NOMO-1 (cell line): ENCODE data around the gene ITGA1.
"Not testable (repeated sequence)": the region's sequence is repeated elsewhere in the genome, so short reads cannot be mapped to it uniquely, and the experiment has no call there.

Experiments
- DNase-seq, 2 experiments: peaks; one replicate each; lab custom pipeline; 2025; ENCODE audit not compliant: unreplicated experiment in 2 of 2; lab: John Stamatoyannopoulos, UW

Gene ITGA1

GRCh38 chr5:52799983-52800393 lies 12.3 kb downstream of the ITGA1 start:
- peak; percentile 93 to 95 for DNase-seq

GRCh38 chr5:52800394-52801213 lies 12.9 kb downstream of the ITGA1 start:
- peak in 1 of 2 experiments; percentile 34 for DNase-seq

GRCh38 chr5:52801329-52801728 lies 13.6 kb downstream of the ITGA1 start:
- peak in 1 of 2 experiments; percentile 19 for DNase-seq

- DNase-seq: no peak
Observed at GRCh38 chr5:52802272-52802973, 14.7 kb downstream of the ITGA1 start.

GRCh38 chr5:52802974-52803336 lies 15.2 kb downstream of the ITGA1 start:
- DNase-seq: no peak

- peak in 1 of 2 experiments; percentile 64 for DNase-seq
Observed at GRCh38 chr5:52804387-52804791, 16.7 kb downstream of the ITGA1 start.

GRCh38 chr5:52804981-52805380 lies 17.3 kb downstream of the ITGA1 start:
- DNase-seq: peak; percentile 23 to 27

- DNase-seq: peak in 1 of 2 experiments; percentile 39
Observed at GRCh38 chr5:52805615-52806014, 17.9 kb downstream of the ITGA1 start.

- DNase-seq: no peak
Observed at GRCh38 chr5:52807037-52807436, 19.3 kb downstream of the ITGA1 start.

- no peak for DNase-seq
Observed at GRCh38 chr5:52807723-52808122, 20.0 kb downstream of the ITGA1 start.

- no peak for DNase-seq
Observed at GRCh38 chr5:52808316-52808901, 20.7 kb downstream of the ITGA1 start.

GRCh38 chr5:52809884-52810283 lies 22.2 kb downstream of the ITGA1 start:
- DNase-seq: peak in 1 of 2 experiments; percentile 62

GRCh38 chr5:52810426-52810825 lies 22.7 kb downstream of the ITGA1 start:
- DNase-seq: no peak

- DNase-seq: peak; percentile 71 to 94
Observed at GRCh38 chr5:52811067-52811749, 23.5 kb downstream of the ITGA1 start.

GRCh38 chr5:52814352-52815148 lies 26.8 kb downstream of the ITGA1 start:
- DNase-seq: no peak

GRCh38 chr5:52817818-52818217 lies 30.1 kb downstream of the ITGA1 start:
- no peak for DNase-seq

GRCh38 chr5:52818360-52818759 lies 30.6 kb downstream of the ITGA1 start:
- DNase-seq: no peak

- not testable (repeated sequence) for DNase-seq
Observed at GRCh38 chr5:52818807-52819206, 31.1 kb downstream of the ITGA1 start.

GRCh38 chr5:52821901-52822300 lies 34.2 kb downstream of the ITGA1 start:
- DNase-seq: no peak

- no peak for DNase-seq
Observed at GRCh38 chr5:52822437-52822836, 34.7 kb downstream of the ITGA1 start.
